ENCODE data around the gene C18orf32. TPM values are rescaled to one million over a fixed set of nuclear protein-coding genes. Genes with fewer than 3 reads are reported as not detected.
"Not testable (repeated sequence)": the region's sequence is repeated elsewhere in the genome, so short reads cannot be mapped to it uniquely, and the experiment has no call there.

Gene C18orf32
- total RNA-seq, 1 donor from 2014 or later: 31.6 TPM

DNA sequence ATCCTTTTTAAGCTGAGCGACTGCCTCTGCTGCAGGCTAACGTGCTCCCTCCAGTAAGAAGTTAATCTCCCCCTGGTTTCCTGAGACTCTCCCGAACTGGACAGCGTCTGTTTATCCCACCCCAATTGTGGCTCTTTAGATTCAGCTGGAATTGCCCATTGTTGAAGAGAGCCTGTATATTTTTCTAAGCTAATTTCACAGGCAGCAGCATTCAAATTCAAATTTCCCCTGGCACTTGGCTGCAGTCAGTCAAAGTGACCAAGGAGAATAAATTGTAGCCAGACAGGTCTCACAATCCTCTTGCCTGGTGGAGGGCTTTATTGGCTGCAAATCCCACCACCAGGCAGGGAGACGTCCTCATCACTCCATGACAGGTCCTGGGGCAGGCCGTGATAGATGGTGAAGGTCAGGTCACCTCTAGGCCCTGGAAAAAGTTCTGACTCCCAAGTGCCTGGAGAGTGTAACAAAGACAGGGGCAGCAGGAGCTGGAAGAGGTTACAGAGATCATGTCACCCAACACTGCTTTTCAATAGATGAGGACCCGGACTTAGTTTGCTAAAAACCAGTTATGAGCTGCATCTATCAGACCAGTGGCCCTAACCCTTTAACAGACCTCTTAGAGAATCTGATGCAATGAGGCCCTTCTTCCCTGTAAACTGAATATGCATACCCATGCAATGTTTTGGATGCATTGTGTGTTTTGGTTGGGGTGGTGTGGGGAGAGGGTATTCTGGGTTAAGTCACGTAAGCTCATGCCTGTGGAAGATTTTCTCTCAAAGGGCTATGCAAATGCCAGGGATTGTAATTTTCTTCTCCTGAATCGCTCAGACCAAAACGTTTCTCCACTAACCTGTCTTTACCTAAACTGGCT, 32.3 kb upstream of the C18orf32 start:
- Mint-ChIP-seq H3K4me1 (peaks cover 3% of the 10 kb centered on the region), H3K27ac (no peak overlapping the region), H3K36me3 (no peaks in the 10 kb centered on the region), H3K9me3 (no peaks in the 10 kb centered on the region), H3K27me3 (ENCODE audit: low read depth) (no peaks in the 10 kb centered on the region), H3K4me3 (no peak overlapping the region)
- no peak for DNase-seq (ENCODE audit: low spot score in 2 of 2, unreplicated experiment in 2 of 2)
- no peak for TF ChIP-seq CTCF (IDR thresholded peaks at IDR 0.05; ENCODE audit: unreplicated experiment)

DNA sequence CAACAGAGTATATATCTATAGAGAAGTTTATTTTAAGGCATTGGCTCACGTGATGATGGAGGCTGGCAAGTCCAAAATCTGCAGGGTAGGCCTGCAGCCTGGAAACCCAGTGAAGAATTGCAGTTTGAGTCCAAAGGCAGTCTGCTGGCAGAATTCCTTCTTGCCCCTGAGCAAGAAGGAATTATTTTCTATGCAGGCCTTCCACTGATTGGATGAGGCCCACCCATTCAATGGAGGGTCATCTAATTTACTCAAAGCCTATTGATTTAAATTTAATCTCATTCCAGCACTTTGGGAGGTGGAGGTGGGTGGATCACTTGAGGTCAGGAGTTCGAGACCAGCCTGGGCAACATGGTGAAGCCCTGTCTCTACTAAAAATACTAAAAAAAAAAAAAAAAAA, 30.4 kb upstream of the C18orf32 start:
- no peaks in the 10 kb centered on the region for H3K9me3 Mint-ChIP-seq
- TF ChIP-seq CTCF (IDR thresholded peaks at IDR 0.05; ENCODE audit: unreplicated experiment): no peak
- no peaks in the 10 kb centered on the region for H3K36me3 Mint-ChIP-seq
- H3K27ac Mint-ChIP-seq: no peak overlapping the region
- H3K27me3 Mint-ChIP-seq (ENCODE audit: low read depth): no peaks in the 10 kb centered on the region
- H3K4me1 Mint-ChIP-seq: peaks cover 3% of the 10 kb centered on the region
- H3K4me3 Mint-ChIP-seq: no peak overlapping the region
- DNase-seq (ENCODE audit: low spot score in 2 of 2, unreplicated experiment in 2 of 2): no peak

- H3K9me3 Mint-ChIP-seq: no peaks in the 10 kb centered on the region
- no peak overlapping the region for H3K27ac Mint-ChIP-seq
- no peaks in the 10 kb centered on the region for H3K36me3 Mint-ChIP-seq
- no peak for TF ChIP-seq CTCF (IDR thresholded peaks at IDR 0.05; ENCODE audit: unreplicated experiment)
- H3K4me1 Mint-ChIP-seq: no peaks in the 10 kb centered on the region
- no peaks in the 10 kb centered on the region for H3K27me3 Mint-ChIP-seq (ENCODE audit: low read depth)
- H3K4me3 Mint-ChIP-seq: no peak overlapping the region
- no peak for DNase-seq (ENCODE audit: low spot score in 2 of 2, unreplicated experiment in 2 of 2)
Measured at GRCh38 chr18:49515516-49515915, 28.5 kb upstream of the C18orf32 start.

DNA sequence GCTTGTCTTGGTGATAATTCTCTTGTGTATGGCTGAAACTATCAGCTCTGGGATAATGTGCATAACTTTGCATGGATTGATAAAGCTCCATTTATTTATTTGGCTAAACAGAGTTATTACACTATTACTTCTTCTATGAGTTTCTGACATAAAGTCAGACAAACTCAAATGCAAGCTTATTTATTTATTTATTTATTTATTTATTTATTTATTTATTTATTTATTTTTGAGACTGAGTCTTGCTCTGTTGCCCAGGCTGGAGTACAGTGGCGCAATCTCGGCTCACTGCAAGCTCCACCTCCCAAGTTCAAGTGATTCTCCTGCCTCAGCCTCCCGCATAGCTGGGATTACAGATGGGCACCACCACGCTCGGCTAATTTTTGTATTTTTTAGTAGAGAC, 28.0 kb upstream of the C18orf32 start:
- not testable (repeated sequence) for H3K27me3 Mint-ChIP-seq (ENCODE audit: low read depth)

DNA sequence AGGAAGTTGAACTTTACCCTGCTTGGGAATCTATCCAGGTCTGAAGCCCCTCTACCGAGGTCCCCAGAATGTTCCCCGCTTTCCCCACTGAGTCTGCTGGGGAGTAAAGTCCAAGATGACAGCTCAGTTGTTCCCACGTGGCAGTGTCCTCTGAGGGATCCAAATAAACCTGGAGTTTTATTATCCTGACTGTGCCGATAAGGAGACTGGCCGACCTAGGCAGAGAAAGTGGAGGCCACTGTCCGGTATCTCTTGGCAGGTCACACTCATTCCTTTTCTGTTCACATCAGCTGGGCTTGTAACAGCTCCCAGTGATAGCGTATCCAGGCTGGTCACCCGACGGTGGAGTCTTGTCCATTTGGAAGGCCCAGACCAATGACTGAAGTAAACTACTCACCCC, 27.5 kb upstream of the C18orf32 start:
- Mint-ChIP-seq H3K4me3 (no peak overlapping the region), H3K9me3 (no peaks in the 10 kb centered on the region), H3K36me3 (no peaks in the 10 kb centered on the region), H3K27me3 (ENCODE audit: low read depth) (no peaks in the 10 kb centered on the region), H3K4me1 (no peaks in the 10 kb centered on the region), H3K27ac (no peak overlapping the region)
- DNase-seq (ENCODE audit: low spot score in 2 of 2, unreplicated experiment in 2 of 2): no peak
- TF ChIP-seq CTCF (IDR thresholded peaks at IDR 0.05; ENCODE audit: unreplicated experiment): no peak

More for the DNA sequence above, 28.0 kb upstream of the C18orf32 start:
- not testable (repeated sequence) for H3K27ac Mint-ChIP-seq; DNase-seq (ENCODE audit: low spot score in 2 of 2, unreplicated experiment in 2 of 2); H3K4me1 Mint-ChIP-seq; H3K36me3 Mint-ChIP-seq; H3K9me3 Mint-ChIP-seq; H3K4me3 Mint-ChIP-seq

- not testable (repeated sequence) for H3K4me1 Mint-ChIP-seq; DNase-seq (ENCODE audit: low spot score in 2 of 2, unreplicated experiment in 2 of 2); H3K27me3 Mint-ChIP-seq (ENCODE audit: low read depth); H3K27ac Mint-ChIP-seq; H3K36me3 Mint-ChIP-seq; H3K9me3 Mint-ChIP-seq; H3K4me3 Mint-ChIP-seq
Measured at GRCh38 chr18:49512876-49513275, 25.8 kb upstream of the C18orf32 start.
